Lower leg skin (tissue), 4 donors: ENCODE results near the gene UFD1. TPM values are rescaled to one million over a fixed set of nuclear protein-coding genes. Genes with fewer than 3 reads are reported as not detected.

Experiments used
- DNase-seq, 2 donors: peaks; one replicate each; pipeline ENCODE4 v3.0.0-alpha.2; 2019; ENCODE audit warnings: low spot score in 2 of 2
- H3K4me3 ChIP-seq: fragments of 200-600 bp; sonication (generic); 2 replicates; pipeline ENCODE4 v1.5.1; 2017; ENCODE audit warnings: mild to moderate bottlenecking, low read depth; ENCODE audit not compliant: poor library complexity, severe bottlenecking
- POLR2A ChIP-seq, 2 donors: fragments of 450-650 bp; IDR thresholded peaks; one replicate each; pipeline ENCODE4 v1.6.1; 2016 to 2017; ENCODE audit warnings: antibody characterized with exemption in 2 of 2, mild to moderate bottlenecking in 1 of 2, moderate library complexity in 1 of 2
- WGBS, 2 donors: methylation state at CpG; one replicate each; pipeline ENCODE4 v1.1.5; 2018; 5-methylcytosine and 5-hydroxymethylcytosine counted together
- intact Hi-C: fragments of 100-400 bp; cut with DNase I; formaldehyde crosslinking; loops from one replicate; pipeline ENCODE4 v1.15.0; 2023; ENCODE audit warnings: low total_unique reads
- total RNA-seq, 4 donors: library from RNA; depleted of rRNA; stranded (reverse); fragments of >200 nt; gene quantifications; one replicate each; pipeline ENCODE4 v1.1.0, GENCODE V29; 2016
- TF ChIP-seq, protein P1 (sequence below), 3 donors: fragments of 450-650 bp; IDR thresholded peaks; one replicate each; pipeline ENCODE4 v1.5.1; 2016; ENCODE audit warnings: antibody characterized with exemption in 3 of 3, mild to moderate bottlenecking in 3 of 3, moderate library complexity in 2 of 3

Gene UFD1
- total RNA-seq, 4 donors from 2014 or later, result 21.9 to 40.9 (median 34.5) TPM

DNA sequence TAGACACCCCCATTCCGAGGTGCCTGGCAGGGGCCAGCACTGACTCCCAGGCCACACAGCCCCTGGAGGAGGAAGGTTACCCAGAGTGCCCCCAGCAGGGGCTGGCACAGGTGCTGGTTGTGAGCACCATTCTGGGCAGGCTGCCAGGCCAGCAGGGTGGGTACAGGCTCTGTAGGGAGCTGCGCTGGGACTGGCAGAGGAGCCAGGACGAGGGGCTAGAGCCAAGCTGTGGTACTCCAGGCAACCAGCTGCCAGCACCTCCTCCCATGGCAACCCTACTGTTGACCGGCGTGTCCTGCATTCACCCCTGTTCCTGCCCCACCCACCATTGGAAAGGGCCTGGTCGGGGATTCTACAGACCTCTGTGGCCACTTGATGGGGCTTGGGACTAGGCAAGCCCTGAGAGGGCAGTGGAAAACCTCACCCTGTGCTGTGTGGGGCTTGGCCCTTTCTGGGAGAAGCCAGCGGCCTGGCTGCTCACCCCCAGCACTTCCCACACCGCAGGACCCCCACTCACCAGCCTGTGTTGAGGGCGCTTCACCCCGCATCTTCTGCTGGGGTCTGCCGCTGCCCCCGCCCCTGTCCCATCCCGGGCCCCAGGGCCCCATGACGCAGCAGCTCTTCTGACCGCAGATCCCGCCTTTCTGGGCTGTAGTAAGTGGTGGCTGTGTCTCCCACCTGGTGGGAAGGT is 43.3 kb upstream of the UFD1 start:
- WGBS, 2 donors, result 60 to 63% methylated on average over 12 to 16 of the region's 16 CpGs
- TF ChIP-seq, protein P1, sequence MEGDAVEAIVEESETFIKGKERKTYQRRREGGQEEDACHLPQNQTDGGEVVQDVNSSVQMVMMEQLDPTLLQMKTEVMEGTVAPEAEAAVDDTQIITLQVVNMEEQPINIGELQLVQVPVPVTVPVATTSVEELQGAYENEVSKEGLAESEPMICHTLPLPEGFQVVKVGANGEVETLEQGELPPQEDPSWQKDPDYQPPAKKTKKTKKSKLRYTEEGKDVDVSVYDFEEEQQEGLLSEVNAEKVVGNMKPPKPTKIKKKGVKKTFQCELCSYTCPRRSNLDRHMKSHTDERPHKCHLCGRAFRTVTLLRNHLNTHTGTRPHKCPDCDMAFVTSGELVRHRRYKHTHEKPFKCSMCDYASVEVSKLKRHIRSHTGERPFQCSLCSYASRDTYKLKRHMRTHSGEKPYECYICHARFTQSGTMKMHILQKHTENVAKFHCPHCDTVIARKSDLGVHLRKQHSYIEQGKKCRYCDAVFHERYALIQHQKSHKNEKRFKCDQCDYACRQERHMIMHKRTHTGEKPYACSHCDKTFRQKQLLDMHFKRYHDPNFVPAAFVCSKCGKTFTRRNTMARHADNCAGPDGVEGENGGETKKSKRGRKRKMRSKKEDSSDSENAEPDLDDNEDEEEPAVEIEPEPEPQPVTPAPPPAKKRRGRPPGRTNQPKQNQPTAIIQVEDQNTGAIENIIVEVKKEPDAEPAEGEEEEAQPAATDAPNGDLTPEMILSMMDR (IDR thresholded peaks at IDR 0.05), result no peak
- TF ChIP-seq POLR2A (IDR thresholded peaks at IDR 0.05), result no peak
- intact Hi-C loops, result no loop called here
- H3K4me3 ChIP-seq, result peak overlapping the region; percentile 8
- DNase-seq, result no peak

DNA sequence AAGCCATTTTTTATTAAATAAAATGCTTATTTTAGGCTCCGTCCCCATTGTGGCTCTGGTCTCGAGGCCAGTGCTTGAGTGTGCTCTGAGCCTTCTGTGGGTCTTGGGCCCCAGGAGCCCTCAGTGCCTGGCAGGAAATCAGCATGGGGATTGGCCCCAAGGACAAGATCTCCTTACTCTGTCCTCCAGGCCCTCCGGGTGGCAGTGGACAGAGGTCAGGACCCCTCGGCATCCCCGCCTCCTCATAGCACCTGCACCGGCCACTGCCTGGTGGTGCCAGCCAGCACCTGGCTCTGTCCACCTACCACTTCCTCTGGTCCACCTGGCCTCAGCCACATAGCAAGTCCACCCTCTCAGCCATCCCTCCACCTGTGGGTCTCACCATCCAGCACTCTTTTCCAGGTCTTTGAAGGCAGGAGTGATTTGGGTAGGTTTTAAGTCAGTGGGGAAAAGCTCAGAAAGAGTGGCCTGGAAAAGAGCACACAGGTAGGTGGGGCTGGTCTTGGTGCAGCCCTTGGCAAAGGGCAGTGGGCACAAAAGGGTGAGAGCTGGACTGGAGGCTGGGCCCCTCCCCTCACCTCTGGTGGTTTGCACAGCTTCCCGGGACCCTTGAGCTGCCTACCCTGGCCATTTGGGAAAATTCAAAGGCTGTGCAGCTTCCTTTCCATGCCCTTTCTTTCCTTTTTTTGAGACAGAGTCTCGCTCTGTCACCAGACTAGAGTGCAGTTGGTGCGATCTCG is 41.7 kb upstream of the UFD1 start:
- TF ChIP-seq POLR2A (IDR thresholded peaks at IDR 0.05), result no peak
- TF ChIP-seq, protein P1 (IDR thresholded peaks at IDR 0.05), result no peak
- no peak overlapping the region for H3K4me3 ChIP-seq
- intact Hi-C loops, result no loop called here
- peak in 1 of 2 donors; percentile 82 for DNase-seq
- WGBS, 2 donors, result 90 to 93% methylated on average over 10 of the region's 10 CpGs

DNA sequence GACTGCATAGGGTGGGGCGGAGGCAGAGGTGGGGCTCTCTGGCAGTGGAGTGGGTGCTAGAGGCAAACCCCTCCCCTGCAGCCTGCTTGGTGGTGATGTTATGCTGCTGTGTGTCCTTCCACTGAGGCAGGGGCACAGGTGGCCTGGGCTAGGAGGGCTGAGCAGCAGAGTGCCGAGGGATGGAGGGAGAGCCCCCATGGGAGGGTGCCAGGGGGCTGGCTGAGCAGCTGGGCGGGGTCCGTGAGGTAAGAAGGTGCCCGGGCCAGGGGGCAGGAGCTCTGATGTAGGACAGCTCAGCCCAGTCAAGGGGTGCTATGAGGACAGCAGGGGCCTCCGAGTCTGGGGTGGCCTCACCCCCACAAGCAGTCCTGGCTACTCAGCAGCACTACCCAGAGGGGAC is 41.0 kb upstream of the UFD1 start:
- no peak overlapping the region for H3K4me3 ChIP-seq
- no peak for TF ChIP-seq POLR2A (IDR thresholded peaks at IDR 0.05)
- TF ChIP-seq, protein P1 (IDR thresholded peaks at IDR 0.05), result no peak
- 88 to 89% methylated on average over 6 of the region's 6 CpGs for WGBS, 2 donors
- DNase-seq, result peak in 1 of 2 donors; percentile 82
- intact Hi-C loops, result no loop called here

DNA sequence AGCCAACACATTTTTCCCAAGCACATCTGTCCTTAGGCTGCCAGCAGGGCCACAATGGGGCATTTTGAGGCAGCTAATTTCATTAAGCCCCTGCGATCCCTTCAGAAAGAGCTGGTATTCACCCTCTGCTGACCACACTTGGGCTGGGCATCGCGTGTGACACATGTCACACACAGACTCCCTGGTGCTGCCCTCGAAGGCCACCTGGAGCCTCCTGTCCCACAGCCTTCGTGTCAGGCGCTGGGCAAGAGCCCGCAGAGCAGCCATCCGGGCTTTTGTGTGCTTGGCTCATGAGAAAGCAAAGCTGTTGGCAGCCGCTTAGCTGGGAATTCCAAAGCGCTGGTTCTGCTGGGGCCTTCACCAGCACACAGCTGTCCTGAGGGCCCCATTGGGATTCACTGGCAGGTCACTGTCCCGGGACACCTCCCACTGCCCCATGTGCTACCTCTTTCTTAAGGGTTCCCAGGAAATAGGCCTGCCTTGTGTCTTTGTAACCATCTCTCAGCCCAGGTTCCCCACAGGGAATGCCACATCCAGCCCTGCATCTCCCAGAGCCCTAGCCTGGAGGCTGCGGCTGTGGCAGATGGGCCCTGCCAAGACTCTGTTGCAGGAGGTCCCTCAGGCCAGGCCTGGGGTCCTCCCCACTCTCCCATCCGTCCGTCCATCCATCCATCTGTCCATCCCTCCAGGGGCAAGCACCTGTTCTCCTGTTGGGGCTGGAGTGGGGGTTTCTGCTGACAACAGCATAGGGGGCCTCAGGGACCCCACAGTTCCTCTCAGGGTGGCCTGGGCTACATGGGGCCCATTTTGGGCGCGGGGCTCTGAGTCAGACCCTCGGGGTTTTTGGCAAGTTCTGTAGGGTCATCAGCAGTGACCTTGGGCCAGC is 40.3 kb upstream of the UFD1 start:
- intact Hi-C loops, result no loop called here
- DNase-seq, result peak in 1 of 2 donors; percentile 74
- TF ChIP-seq, protein P1 (IDR thresholded peaks at IDR 0.05), result no peak
- no peak for TF ChIP-seq POLR2A (IDR thresholded peaks at IDR 0.05)
- no peak overlapping the region for H3K4me3 ChIP-seq
- 87 to 93% methylated on average over 16 to 17 of the region's 17 CpGs for WGBS, 2 donors

DNA sequence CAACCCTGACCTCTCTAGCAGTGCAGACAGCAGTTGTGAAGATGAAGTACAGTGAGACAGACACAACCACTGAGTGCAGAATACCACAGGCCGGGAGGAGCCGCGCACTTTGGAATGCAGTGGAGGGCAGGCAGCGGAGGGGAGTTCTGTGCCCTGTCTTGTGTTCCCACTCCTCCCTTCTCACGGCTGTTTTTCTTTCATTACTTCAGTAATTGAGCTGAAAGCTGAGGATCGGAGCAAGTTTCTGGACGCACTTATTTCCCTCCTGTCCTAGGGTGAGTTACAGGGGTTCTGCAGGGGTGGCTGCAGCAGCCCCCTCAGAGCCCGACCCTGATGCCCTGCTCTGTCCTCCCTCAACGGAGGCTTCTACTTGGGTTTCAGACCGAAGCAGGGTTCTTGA is 39.6 kb upstream of the UFD1 start:
- no peak for TF ChIP-seq POLR2A (IDR thresholded peaks at IDR 0.05)
- TF ChIP-seq, protein P1 (IDR thresholded peaks at IDR 0.05), result no peak
- peak in 1 of 2 donors; percentile 64 for DNase-seq
- 91 to 92% methylated on average over 10 of the region's 10 CpGs for WGBS, 2 donors
- intact Hi-C loops, result no loop called here
- H3K4me3 ChIP-seq, result no peak overlapping the region
